Smooth muscle cell of the brain vasculature (primary cell): Measurements from ENCODE around the gene ZNF385A.
"Not testable (repeated sequence)": the region's sequence is repeated elsewhere in the genome, so short reads cannot be mapped to it uniquely, and the experiment has no call there.

ENCODE experiments used
- DNase-seq: peaks from one replicate; pipeline ENCODE4 v3.0.0-alpha.2; 2012; ENCODE audit warnings: low read depth, low spot score

Gene ZNF385A

DNA sequence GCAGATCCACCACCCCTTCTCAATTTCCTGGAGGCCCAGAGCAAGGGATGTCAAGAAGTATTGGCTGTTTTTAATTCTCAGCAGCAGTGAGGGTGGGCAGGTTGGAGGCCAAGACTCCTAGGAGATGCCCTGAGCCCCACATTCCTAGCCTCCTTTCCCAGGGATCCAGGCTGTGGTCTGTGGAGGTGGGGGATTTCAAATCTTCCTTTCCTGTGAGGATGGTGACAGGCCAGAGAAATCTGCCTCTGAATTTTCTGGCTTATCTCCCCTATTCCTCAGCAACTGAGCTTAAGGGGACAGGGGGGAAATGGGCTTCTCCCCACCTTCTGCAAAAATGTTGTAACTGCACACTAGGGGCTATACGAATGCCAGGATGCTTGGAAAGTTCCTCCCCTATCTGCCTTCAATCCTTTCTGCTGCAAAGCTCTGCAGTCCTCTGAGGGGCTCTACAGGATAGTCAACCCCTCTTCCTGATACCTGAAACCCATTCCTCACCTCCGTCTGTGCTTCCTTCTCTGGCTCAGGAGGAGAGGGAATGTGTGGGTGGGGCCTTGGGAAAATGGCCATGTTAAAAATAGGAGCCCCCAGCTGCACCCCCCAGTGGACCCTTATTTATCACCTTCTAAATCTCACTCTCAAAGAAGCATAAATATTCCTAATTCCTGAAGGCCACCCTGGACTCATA, 26.9 kb downstream of the ZNF385A start:
- DNase-seq, result no peak

DNA sequence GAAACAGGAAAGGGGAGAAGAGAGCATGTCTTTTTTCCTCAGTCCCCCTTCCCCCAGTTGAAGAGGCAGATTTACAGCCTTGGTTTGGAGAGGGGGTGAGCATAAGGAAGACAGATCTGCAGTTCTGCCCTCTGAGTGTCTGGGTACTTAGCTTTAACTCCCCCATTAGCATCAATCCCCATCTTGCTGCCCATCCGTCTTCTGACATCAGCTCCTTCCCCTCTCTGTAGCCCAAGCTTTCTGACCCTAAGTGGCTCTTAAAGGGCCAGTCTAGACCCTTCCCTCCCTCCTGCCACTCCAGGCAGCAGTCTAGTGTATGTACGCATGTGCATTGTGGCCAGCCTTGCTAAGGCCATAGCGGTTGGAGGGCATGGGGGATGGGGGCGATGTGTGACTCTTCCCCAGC, 27.6 kb downstream of the ZNF385A start:
- no peak for DNase-seq

DNA sequence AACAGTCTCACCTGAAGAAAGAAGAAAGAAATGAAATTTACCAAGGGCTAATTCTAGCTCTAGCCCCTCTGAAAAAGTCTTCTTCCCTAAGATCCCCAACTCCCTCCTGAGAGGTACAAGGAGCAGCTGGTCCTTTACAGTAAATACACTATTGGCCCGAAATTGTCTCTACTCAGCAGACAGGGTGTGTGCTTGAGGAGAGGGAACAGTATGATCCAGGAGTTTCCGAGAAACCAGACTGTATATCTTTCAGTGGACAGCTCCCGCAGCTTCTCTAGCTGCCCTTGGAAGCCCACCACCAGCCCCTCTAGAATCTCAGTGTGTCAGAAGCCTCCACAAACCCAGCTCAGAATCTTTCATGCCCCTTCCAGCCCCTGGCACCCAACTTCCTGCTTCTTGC, 28.3 kb downstream of the ZNF385A start:
- no peak for DNase-seq

DNA sequence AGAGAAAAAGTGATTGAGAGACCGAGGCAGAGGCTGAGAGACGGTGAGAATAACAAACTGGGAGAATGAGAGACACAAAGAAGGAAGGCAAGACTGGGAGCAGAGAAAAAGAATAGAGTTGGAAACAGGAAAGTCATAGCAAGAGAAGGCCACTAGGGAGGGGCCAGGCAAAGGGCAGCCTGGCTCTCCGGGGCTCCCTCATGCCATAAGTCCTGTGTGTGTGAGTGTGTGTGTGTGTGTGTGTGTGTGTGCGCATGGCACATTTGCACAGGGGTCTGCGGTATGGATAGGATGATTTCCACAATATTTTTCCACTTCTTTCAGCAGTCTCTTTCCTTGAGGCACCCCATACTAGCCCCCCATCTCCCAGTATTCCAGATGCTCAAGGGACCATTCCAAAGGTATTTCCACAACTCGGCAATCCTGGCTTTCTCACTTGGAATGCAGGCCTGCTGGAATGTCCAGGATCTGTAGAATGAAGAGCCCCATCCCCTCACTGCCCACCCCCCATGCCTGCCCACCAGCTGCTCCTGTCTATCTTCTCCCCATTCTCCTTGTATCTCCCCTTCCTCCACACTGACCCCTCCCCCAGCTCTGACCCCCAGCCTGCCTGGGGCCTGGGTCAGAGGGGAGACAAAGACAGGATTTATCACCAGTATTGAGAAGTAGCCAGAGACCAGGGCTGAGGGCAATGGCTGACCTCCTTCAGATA, 29.3 kb downstream of the ZNF385A start:
- DNase-seq, result no peak

DNA sequence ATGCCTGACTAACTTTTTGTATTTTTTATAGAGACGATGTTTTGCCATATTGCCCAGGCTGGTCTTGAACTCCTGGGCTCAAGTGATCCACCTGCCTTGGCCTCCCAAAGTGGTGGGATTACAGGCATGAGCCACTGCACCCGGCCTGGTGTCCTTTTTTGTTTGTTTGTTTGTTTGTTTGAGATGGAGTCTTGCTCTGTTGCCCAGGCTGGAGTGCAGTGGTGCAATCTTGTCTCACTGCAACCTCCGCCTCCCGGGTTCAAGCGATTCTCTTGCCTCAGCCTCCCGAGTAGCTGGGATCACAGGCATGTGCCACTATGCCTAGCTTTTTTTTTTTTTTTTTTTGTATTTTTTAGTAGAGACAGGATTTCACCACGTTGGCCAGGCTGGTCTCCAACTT, 30.3 kb downstream of the ZNF385A start:
- not testable (repeated sequence) for DNase-seq

DNA sequence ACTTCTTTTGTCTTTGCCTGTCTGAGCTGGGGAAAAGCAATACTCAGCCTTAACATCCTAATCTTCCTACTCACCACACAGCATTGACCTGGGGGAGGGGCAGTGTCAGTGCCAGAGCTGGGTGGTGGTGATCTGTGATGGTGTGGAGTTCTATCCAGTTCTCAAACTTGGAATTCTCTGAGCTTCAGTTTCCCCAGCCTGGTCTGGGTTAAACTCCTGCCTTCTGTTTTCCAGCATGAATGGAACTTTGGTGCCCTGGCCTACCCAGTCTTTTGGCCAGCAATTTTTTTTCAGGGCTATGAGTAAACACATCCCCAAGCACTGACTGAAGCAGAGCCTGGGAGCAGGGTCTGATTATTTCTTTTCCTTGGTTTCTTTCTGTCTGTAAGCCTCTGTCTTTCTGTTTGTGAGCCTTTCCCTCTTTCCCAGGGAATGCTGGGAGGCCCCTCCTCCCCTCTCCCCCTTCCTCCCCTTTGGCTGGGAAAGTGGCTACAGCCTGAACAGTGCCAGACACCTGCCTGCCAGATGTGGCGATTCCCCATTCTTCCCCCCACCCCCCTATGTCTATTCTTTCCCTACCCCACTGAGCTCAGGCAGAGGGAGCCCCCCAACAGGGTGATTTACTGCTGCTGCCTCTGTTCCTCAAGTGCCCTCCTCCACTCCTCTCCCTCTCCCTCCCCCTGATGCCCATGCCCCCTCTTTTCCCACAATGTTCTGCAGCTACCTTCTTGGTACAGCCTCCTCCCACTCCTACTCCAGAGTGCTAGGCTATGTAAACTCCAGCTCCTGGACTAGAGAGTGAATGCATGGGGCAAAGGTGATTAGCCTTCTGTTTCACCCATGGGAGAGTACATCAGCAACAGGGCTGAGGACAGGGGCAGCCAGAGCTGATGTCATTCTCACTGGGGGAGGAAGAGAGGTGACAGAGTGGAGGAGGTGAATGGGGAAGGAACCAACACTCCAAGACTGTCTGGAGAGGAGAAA, 31.4 kb downstream of the ZNF385A start:
- no peak for DNase-seq

DNA sequence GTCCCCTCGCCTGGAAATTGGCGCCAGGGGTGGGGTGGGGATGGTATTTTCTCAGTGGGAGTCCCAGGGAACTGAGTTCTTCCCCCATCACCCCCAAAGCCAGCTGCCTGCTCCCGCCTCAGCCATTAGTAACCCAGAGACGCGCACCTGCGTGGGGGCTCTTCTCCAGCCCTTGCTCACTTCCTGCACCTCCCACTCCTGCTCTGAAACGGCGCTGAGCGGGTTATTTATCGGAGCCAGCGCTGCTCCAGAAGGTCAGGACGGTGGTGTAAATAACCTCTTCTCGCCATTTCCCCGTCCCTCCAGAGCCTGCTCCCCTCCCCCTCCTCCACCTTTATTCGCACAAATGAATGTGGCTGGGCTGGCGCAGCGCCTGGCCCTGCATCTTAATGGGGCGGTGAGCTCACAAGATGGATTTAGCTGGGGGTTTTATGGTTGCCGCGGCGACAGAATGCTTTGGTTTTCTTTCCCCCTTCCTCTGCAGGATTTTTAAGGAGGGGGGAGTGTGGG, 32.5 kb downstream of the ZNF385A start:
- DNase-seq, result no peak

DNA sequence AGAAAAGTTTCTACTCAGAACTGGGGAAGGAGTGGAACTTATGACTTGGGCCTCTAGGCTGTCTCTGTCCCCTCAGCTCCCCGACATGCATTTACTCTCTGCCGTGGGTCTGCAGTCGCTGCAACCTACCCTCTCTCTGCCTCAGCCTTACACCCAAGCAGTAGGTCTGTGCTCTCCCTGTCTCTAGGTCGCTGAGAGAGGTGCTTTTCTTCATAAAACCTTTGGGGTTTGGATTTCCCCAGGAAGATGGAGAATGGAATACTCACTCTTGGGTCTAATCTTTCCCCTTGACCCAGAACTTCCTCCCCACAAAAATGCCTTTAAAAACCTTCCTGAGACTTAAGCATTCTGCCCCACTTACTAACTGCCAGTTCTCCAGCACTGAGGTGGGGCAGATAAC, 33.2 kb downstream of the ZNF385A start:
- no peak for DNase-seq

DNA sequence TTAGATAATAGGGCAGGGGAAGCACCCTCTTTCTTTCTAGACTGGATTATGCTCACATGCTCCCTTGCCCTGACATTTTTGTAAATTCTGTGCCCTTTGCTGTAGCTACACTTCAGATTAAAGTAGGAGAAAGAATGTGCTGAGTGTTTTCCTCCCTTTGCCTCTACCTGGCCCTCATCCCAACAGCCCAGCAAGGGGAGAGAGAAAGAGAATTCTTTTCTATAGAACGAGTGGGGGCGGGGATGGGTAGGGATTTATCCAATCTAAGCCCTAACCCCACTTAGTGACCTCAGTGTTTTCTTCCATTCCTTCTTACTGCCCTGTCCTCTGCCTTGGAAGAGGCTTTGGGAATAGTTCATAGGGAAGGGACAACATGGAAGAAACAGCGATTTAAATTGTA, 33.8 kb downstream of the ZNF385A start:
- DNase-seq, result no peak

DNA sequence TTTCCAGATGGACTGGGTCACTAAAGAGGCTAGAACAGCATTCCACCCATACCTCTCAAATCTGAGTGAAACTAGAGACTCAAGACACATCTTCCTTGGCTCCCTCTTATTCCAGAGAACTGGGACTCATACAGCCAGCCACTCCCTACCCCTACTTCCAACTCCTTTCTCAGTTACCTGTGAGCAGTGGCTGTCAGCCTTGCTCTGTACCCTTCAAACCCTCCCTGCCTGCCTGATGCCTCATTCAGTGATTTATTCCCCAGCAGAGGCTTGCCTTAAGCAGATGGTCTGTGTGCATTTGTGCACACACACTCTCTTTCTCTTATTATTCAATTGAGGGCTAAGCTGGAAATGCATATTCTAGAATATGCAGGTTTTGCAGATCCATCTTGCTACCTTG, 34.9 kb downstream of the ZNF385A start:
- no peak for DNase-seq

DNA sequence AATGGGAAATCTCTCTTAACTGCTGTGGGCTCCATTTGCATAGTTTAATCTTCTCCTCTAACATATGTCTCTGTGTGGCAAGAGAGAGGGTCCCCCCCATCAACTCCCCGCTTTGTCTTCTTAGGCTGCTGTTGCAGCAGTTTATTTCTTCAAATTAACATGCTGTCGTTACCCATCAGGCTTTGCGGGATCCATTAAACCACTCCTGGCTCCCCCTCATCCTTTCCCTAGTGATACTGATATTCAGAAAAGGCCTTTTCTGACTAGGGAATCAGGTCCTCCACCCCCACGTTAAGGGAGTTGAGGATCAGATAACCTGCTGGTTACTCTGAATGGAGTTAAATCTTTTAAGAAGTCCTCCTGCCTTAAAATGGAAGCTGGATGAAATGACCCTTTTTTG, 35.5 kb downstream of the ZNF385A start:
- DNase-seq, result no peak

DNA sequence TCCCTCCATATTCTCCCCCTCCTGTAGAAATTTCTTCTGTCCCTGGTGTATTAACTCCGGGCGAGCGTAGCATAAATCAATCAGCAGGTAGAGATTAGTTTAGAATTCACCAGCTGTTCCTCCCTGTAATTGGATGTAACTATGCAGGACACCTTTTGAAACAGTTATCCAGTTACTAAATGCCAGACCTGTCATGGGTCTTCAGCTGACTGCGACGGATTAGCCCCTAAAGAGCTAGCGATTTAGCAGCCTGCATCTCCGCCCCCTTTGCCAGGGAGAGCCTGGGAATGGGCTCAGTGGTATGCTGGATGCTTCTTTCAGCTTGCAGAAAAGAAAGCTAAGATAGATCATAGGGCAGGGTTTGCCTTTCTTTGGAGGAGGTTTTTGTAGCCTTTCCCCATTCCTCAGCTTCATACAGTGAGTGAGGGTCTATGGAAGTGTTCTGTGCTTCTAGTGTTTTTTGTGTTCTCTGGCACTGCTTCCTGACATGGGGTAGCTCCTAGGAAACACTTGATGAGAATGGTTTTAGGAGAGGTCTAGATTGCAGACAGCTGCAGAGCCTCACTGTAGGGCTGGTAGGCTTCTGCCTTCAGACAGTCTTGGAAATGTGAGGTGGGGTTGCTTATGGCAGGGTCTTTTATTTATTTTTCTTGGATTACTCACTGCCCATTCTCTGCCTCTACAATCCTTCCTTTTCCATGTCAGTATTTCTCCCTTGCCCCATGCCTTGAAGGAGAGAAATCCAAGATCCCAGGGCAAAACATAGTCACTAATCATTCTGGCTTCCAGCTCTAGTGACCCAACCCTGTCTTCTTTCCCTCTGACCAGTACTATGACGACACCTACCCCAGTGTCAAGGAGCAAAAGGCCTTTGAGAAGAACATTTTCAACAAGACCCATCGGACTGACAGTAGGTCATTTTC, 42.9 kb downstream of the ZNF385A start:
- DNase-seq, result no peak

DNA sequence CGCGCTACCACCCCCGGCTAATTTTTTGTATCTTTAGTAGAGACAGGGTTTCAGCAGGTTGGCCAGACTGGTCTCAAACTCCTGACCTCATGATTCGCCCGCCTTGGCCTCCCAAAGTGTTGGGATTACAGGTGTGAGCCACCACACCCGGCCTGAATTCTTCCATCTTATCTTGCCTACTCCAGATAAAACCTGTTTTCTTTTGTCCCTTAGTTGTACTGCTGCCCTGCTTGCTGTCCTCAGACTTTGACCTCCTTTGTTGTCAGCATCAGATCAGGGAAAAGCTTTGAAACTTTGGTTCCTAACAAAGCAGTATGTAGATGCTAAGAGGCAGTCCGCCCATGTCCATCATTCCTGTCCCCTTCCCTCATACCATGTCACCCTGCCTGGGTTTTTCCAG, 43.7 kb downstream of the ZNF385A start:
- DNase-seq, result no peak

DNA sequence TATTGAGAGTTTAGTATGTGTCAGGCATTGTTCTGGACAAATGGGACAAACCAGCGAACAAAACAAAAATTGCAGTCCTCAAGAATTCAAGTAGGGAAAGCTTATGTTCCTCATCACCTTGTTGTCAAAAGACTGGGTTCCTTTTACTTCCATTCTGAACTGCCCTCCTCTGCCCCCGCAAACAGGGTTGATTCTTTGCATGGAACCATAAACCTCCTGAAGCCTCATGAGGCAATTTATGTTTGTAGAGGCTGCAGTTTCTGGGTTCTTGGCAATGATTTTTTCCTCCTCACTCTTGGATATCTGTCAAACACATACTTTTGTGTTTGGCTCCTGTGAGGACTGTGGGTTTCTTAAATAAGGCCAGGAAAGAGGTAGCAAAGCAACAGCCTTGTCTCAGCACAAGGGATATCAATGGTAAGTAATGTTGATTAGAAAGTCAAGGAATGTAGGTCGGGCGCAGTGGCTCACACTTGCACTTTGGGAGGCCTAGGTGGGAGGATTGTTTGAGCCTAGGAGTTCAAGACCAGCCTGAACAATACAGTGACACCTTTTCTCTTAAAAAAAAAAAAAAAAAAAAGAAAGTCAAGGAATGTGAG, 45.7 kb downstream of the ZNF385A start:
- no peak for DNase-seq

DNA sequence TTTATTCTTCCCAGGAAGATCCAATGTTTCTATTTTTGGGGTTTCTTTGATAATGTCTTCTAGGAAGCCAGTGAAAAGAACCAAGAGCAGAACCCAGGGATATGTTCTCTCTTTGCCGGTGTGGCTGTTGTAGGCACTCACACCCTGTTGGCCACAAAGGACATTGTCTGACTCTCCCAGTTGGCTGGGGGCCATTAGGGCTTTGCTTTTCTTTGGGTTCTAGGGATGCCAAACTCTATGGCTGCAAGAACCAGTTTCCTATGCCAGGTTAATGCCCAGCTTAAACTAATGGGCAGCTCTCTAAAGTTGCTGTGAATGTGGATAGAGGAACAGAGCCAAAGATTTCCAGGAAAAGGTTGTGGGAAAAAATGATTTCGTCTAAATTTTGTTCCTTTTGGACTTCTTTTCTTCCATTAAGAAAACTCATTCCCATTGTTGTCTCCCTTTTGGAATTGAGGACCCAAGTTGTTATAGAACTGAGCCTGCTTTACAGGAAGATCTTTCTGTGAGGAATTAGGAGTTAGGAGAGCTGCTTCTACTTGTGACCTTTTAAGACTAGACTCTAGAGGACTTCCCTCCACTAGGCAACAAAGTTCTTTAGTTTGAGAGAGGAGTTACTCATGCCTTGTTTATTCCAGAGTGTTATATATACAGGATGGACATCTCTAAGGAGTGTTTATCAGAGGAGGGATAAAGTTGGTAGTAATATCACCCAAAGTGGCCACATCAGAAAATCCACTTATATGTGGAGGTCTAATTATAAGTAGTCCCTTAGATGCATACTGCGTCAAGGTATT, 46.5 kb downstream of the ZNF385A start:
- DNase-seq, result no peak

DNA sequence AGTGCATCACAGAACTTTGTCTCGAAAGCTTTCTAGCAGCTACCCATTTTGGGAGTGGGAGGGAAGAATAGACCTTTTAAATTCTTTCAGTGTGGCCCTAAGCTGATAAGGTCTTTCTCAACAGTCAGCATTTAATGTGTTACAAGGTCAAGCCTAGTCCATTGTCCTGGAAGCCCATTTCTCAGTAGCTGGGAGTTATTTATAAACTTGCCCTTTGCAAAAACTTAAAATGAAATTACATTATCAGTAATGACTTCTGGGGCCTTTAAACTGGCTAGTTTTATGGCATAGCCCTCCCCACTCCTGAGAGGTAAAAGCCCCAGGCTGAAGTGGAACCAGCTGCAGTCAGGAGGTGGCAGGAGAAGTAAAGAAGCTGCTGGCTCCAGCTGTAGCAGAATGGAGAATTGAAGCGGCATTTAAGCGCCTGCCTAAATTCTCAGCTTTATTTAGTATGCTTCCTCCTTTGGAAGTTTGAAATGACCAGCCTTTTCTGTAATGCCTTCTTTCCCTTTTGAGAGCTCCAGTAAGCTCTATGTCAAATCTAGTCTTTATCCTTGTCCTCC, 47.2 kb downstream of the ZNF385A start:
- no peak for DNase-seq

DNA sequence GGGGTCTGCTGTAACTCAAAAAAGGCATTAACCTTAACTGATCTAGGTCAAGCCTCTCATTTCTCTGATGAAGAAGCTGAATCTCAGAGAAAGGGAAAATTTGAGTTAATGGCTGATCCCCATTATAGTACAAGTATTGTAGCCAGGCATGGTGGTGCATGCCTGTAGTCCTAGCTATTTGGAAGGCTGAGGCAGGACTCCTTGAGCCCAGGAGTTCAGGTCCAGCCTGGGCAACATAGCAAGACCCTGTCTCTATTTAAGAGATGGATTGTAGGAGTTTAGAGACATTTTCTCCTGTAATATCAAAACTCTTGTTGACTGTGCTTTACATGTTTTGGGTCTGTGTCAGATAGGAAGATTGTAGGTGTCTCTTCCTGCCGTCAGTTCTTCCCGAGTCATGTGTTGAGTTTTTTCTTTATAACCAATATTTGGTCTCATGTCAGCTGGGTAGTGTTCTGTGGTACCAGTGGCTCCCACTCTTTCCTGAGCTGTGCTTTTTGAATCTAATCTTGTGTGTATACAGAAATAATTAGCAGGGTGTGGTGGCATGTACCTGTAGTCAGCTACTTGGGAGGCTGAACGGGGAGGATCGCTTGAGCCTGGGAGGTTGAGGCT, 51.0 kb downstream of the ZNF385A start:
- no peak for DNase-seq

DNA sequence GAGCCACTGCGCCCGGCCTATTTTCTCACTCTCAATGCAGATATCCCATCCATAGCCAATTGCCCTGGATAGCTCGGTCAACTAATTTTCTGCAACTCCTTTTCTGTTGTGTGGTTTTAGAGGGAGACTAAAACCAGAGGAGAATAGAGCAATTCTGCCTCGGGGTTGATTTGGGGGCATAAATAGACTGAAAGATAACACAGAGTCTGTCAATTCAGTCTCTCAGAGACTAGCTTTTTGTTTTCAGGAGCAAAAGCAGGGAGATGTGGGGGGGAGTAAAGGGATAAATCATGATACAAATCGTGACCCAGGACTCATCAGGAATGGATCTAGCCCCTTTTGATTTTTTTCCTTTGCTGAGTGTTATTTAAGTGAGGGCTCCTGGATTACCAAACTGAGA, 53.1 kb downstream of the ZNF385A start:
- DNase-seq, result no peak

DNA sequence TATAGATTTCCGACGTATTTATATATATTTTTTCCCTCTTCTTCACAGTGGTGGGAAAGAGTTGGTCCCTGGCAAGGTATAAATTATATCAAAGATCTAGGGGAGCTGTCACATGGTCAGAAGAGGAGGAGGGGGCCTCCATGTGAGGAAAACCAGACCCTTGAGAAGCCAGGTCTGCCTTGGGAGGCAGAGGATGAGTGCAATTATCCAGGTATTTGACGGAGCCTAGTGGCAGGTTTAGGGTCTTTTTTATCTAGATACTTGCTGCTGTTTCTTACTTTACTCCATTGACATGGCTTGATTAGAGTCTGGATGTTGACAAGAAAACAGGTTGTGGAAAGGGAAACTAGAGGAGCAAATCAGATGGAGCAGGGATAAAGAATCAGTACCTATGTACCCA, 54.1 kb downstream of the ZNF385A start:
- no peak for DNase-seq
